Right forelimb (tissue), 1 donor: Measurements from ENCODE around the gene MBNL1.
"Not testable (repeated sequence)": the region's sequence is repeated elsewhere in the genome, so short reads cannot be mapped to it uniquely, and the experiment has no call there.

Source experiments
- DNase-seq: peaks from one replicate; pipeline ENCODE4 v3.0.0-alpha.2; 2018

Gene MBNL1

GRCh38 chr3:152321955-152322377 is 53.2 kb downstream of the MBNL1 start:
- no peak for DNase-seq

GRCh38 chr3:152322756-152323155 is 54.0 kb downstream of the MBNL1 start:
- DNase-seq: no peak

- DNase-seq: no peak
These were observed 55.1 kb downstream of the MBNL1 start for GRCh38 chr3:152323834-152324233.

- DNase-seq: no peak
These were observed 56.4 kb downstream of the MBNL1 start for GRCh38 chr3:152325136-152325535.

- DNase-seq: no peak
These were observed 58.5 kb downstream of the MBNL1 start for GRCh38 chr3:152327203-152327602.

- DNase-seq: no peak
These were observed 60.1 kb downstream of the MBNL1 start for GRCh38 chr3:152328841-152329240.

- DNase-seq: no peak
These were observed 61.8 kb downstream of the MBNL1 start for GRCh38 chr3:152330559-152330958.

GRCh38 chr3:152331018-152331541 is 62.4 kb downstream of the MBNL1 start:
- no peak for DNase-seq

- no peak for DNase-seq
These were observed 63.3 kb downstream of the MBNL1 start for GRCh38 chr3:152331998-152332397.

- DNase-seq: no peak
These were observed 65.2 kb downstream of the MBNL1 start for GRCh38 chr3:152333928-152334327.

GRCh38 chr3:152334761-152335160 is 66.0 kb downstream of the MBNL1 start:
- DNase-seq: no peak

GRCh38 chr3:152335273-152335672 is 66.5 kb downstream of the MBNL1 start:
- DNase-seq: no peak

GRCh38 chr3:152337337-152337736 is 68.6 kb downstream of the MBNL1 start:
- DNase-seq: not testable (repeated sequence)

- no peak for DNase-seq
These were observed 69.5 kb downstream of the MBNL1 start for GRCh38 chr3:152338159-152338720.

GRCh38 chr3:152339881-152340505 is 71.3 kb downstream of the MBNL1 start:
- no peak for DNase-seq

- DNase-seq: no peak
These were observed 76.5 kb downstream of the MBNL1 start for GRCh38 chr3:152345233-152345632.

GRCh38 chr3:152346058-152346457 is 77.3 kb downstream of the MBNL1 start:
- DNase-seq: no peak

GRCh38 chr3:152346740-152347139 is 78.0 kb downstream of the MBNL1 start:
- no peak for DNase-seq

- no peak for DNase-seq
These were observed 79.9 kb downstream of the MBNL1 start for GRCh38 chr3:152348436-152349177.

GRCh38 chr3:152349392-152349791 is 80.7 kb downstream of the MBNL1 start:
- DNase-seq: no peak

- no peak for DNase-seq
These were observed 81.4 kb downstream of the MBNL1 start for GRCh38 chr3:152350139-152350538.

GRCh38 chr3:152350776-152351175 is 82.0 kb downstream of the MBNL1 start:
- DNase-seq: no peak

GRCh38 chr3:152352554-152352953 is 83.8 kb downstream of the MBNL1 start:
- DNase-seq: no peak

- no peak for DNase-seq
These were observed 84.8 kb downstream of the MBNL1 start for GRCh38 chr3:152353578-152353977.
